Fibroblast of skin of right quadriceps (primary cell): ENCODE data around the gene BACE2.

Source experiments
- DNase-seq: peaks from one replicate; pipeline ENCODE4 v3.0.0-alpha.2; 2013

BACE2 gene

DNA sequence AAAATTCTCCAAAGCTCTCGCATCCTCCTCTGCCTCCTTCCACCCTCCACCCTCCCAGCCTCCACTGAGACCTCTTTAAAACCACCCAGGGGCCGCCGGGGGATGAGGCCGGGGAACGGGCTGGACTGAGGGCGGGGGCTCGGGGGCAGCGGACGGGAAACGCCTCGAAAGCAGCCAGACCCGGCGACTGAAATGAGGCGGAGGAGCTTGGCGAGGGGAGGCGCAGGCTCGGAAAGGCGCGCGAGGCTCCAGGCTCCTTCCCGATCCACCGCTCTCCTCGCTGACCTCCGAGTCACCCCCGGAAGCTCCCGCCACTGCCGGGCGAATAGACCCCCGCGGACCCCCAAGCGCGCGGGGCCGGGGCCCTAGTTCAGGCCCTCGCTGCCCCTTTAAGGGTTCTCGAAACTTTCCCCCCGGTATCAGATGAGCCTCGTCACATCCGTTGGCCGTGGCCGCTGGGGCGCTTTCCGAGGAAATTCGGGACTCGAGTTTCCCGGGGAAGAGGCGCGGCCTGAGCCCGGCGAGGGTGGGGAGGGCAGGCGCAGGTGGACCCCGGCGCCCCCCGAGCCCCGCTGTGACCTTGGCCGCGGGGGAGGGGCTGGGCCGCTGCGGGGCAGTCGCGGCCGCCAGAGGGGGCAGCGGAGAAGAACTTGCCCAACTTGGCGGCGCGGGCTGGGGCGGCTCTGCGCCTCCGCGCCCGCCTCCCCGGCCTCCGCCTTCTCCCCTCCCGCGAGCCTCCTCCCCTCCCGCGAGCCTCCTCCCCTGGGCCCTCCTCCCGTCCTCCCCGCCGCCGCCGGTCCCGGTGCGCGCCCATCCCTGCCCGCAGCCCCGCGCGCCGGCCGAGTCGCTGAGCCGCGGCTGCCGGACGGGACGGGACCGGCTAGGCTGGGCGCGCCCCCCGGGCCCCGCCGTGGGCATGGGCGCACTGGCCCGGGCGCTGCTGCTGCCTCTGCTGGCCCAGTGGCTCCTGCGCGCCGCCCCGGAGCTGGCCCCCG lies at the start of gene BACE2:
Gene BACE2 (plus strand): TSS at position 813 of the 995 bp plus-strand sequence. CDS start 104 bp downstream, at position 917.
- peak; percentile 82 for DNase-seq

DNA sequence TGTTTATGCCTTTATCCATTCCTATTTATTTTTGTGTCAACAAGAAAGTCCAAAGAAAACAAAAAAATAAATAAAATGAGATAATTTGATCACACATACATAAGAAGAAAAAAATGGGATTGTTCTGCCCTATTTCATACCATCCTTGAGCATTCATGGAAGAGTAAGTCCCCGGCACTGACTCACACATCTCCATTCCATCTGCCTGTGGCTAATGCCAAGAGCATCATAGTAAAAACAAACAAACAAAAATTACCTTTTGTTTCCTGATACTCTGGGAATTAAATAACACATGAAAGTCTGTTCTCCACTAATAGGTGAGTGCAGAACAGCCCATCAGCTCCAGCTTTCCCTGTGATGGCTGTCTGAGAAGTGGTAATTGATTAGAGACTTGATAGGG lies 48.1 kb upstream of the BACE2 start:
- DNase-seq: no peak

DNA sequence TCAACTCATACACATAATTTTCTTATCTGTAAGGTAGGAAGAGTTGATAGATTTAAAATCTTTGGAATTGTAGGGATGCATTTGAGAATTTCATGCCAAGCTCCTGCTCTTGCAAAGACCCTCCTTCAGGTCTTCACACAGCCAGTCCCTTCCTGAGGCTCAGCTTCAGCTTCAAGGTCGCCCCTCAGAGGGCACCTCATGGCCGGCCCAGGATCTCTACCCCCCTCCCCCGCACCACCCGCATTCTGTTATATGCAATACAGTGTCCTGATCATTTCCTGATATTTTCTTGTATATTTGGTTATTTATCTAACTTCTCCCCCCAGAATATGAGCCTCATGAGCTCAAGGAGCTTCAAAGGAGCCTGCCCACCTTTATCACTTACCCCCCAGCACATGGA lies 47.0 kb upstream of the BACE2 start:
- DNase-seq: no peak

DNA sequence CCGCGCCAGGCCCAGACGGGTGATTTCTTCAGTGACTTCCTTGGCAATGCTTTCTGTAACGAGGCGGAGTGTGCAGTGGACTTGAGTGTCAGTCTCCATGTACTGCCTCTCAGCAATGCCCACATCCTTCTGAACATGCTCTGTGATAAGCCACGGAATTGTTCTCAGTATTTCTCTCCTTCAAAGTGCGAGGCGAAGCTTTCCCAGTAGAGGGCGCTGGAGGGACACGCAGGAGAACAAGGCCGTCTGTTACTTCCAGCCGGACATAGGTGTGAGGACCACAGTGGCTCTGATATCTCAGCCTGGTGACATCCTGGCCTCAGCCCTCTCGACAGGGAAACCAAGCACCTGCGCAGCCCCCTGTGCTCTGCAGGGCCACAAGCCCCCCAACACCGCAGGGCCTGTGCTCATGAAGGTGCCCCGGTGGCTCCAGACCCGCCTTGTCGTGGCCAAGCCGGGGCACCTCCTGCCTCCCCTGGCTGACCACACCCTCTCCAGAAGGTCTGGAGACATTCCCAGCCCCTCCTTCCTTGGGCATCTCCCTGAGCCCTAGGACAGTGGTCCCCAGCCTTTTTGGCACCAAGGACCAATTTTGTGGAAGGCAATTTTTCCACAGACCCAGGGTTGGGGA lies 46.1 kb upstream of the BACE2 start:
- peak; percentile 76 for DNase-seq

DNA sequence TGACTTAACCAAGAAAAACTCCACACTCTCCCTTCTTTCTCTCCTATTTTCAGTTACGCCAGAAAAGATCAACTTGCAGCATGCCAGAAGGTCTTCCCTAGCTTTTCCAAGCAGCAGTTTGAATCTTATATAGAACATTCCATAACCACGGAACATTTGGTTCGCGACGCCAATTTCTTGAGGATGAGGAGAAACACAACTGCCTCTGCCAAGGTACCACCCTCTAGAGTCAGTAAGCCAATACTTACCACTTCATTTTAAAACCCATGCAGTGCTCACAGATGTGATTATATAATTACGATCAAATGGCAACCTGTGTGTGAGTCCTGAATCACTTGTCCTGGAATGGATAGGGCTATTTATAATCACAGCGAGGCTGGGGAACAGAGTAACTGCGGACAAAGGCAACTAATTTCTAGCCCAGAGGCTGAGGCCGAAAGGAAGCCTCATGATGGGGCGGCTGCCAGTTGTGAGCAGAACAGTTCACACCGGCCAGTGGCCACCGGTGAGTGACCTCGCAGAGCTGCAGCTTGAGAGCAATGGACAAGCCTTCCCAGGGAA lies 43.2 kb upstream of the BACE2 start:
- DNase-seq: no peak

- DNase-seq: no peak
Observed at GRCh38 chr21:41128981-41129380, 39.0 kb upstream of the BACE2 start.

- no peak for DNase-seq
Observed at GRCh38 chr21:41130883-41131282, 37.1 kb upstream of the BACE2 start.

- peak; percentile 36 for DNase-seq
Observed at GRCh38 chr21:41133874-41134522, 34.0 kb upstream of the BACE2 start.

GRCh38 chr21:41135746-41136145 lies 32.2 kb upstream of the BACE2 start:
- no peak for DNase-seq

- DNase-seq: no peak
Observed at GRCh38 chr21:41136286-41136685, 31.7 kb upstream of the BACE2 start.

GRCh38 chr21:41137401-41137800 lies 30.6 kb upstream of the BACE2 start:
- no peak for DNase-seq

GRCh38 chr21:41137889-41138288 lies 30.1 kb upstream of the BACE2 start:
- no peak for DNase-seq

DNA sequence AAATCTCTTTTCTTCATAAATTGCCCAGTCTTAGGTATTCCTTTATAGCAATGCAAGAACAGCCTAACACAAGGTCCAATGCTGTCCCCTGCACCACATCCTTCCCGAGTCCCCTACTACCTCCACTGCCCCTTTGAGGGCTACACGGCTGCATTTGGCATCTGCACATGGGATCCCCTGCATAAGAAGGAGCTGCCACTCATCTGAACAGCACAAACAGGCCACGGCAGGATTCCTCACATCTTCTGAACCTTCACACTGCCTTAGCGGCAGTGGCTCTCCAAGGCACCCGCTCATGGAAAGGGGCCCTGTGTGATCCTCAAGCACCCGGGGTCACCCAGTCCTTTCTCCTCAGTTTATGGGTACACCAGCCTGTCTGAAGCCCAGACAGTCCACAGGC lies 29.2 kb upstream of the BACE2 start:
- no peak for DNase-seq

DNA sequence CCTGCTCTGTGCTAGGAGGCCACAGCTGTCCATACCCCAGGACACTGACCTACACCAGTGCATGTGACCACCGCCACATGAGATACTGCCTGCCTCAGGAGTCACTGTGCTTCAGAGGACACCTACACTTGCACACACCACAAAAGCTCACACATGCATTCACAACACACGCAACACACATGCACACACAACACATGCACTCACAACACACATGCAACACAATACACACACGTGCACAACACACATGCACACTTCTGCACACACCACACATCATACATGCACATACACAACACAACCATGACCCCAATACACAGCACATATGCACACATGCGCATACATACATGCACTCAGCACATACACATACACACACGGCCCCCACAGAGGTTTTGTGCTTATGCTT lies 28.7 kb upstream of the BACE2 start:
- no peak for DNase-seq

GRCh38 chr21:41139951-41140350 lies 28.0 kb upstream of the BACE2 start:
- no peak for DNase-seq

DNA sequence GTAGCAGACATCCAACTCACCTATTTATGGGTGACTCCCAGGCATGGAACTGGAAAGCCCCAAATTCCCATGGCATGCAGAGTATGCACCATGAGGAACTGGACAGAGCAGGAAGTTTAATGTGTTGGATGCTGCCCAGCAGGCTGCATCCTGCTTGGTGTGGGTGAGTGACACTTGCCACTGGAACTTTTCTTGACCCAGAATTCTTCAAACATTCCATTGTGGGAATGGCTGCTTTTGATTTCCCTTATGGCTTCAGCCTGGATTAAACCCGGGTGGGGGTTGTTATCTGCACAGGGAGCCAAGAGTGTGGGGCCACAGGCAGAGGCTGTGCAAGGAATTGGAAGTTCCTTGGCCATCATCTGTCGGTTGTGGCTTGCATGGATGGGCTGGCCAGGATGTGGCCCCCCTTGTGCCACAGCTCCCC lies 26.9 kb upstream of the BACE2 start:
- peak; percentile 80 for DNase-seq

DNA sequence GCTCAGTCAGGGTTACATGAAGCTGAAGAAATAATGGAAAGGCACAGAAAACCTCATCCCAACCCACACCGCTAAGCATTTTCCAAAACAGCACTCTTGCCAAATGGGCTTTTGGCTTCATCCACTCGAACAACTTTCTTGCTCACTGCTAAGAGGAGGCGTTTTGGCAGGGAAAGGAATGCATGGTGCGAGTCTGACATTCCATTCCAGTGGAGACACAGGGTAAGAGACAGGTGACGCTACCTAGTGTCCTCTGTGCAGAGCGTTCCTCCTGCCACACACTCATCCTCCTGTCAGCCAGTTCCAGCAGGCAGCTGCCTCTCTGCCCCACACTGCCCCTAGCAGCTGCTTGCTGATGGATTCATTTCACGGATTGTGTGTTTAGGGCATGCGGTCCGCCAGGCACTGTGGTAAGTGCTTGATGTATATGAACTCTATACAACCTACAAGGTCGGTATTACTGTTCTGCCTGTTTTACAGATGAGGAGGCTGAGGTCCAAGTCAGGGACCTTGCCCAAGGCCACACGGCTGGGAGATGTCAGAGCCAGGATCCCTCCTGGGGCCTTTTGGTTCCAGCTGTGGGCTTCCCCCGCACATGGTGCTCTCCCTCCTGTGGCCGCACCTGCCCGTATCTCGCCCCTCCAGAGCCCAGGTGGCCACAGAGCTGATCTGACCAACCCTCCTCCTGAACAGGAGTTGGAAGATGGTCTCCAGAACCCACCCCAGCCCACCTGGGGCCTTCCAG lies 25.7 kb upstream of the BACE2 start:
- peak; percentile 83 for DNase-seq

DNA sequence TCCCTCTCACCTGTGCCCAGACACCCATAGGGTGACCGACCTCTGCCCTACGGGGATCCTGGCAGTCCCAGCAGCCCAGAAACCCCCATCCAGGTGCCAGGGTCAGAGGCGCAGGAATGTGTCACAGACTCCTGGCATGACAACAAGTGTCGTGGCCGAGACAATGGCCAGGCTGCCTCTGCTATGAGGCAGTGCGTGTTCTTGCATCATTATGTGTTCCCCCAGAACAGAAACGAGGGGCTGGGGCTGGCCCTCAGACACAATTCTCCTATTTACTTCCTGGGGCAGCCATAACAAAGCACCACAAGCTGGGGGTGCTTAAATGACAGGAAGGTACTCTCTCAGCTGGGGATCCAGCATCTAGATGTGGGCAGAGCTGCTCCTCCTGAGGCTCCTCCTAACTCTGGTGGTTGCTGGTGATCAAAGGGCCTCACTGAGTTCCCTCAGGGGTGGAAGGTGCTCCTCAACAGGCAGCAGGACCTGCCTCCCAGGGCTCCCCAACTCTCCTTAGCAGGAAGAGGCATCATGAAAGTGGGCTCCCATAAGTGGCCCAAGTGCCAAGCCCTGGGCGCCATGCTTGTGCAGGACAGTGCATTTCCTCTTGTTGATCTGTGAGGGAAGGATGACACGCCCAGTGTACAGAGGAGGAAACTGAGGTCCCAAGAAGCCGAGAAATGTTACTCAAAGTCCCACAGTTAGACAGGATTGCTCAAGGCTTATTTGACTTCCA lies 24.2 kb upstream of the BACE2 start:
- DNase-seq: no peak

GRCh38 chr21:41147096-41147978 lies 20.6 kb upstream of the BACE2 start:
- DNase-seq: no peak

GRCh38 chr21:41147979-41148355 lies 20.0 kb upstream of the BACE2 start:
- no peak for DNase-seq

- DNase-seq: no peak
Observed at GRCh38 chr21:41148798-41149197, 19.2 kb upstream of the BACE2 start.
